Naive thymus-derived CD4-positive, alpha-beta T cell (primary cell): ENCODE measurements around the gene CSK. TPM values are rescaled to one million over a fixed set of nuclear protein-coding genes. Genes with fewer than 3 reads are reported as not detected.

Source experiments
- ATAC-seq: fragments of 150-1000 bp; cut with Tn5 transposase; 2 replicates; pipeline ENCODE4 v1.10.0; 2021; ENCODE audit warnings: mild to moderate bottlenecking, moderate library complexity
- CTCF ChIA-PET: fragments of 350-600 bp; sonication (Branson Sonifier 250); formaldehyde crosslinking; loops from one replicate; lab custom pipeline; 2021; ENCODE audit warnings: antibody characterized with exemption; lab: Charles Lee
- POLR2A ChIA-PET: fragments of 350-600 bp; sonication (Branson Sonifier 250); formaldehyde crosslinking; loops from one replicate; lab custom pipeline; 2021; ENCODE audit warnings: antibody characterized with exemption, inconsistent platforms; lab: Charles Lee
- DNase-seq, 9 donors: peaks; one replicate each; pipeline versions ENCODE4 v3.0.0 to v3.0.0-alpha.2; 2020 to 2022; ENCODE audit warnings: mixed read lengths in 1 of 9
- H3K27ac ChIP-seq: one replicate; pipeline ENCODE4 v1.7.0; 2013; ENCODE audit warnings: mild to moderate bottlenecking, low read depth, low read length, moderate library complexity
- H3K27me3 ChIP-seq, 2 donors: one replicate each; pipeline ENCODE4 v1.7.0; 2013; ENCODE audit warnings: low read length in 2 of 2, mild to moderate bottlenecking in 2 of 2, moderate library complexity in 2 of 2; ENCODE audit not compliant: control insufficient read depth in 2 of 2, insufficient read depth in 2 of 2
- H3K36me3 ChIP-seq, 3 experiments: 1 replicate in 2 of 3; 2 replicates in 1 of 3; pipeline ENCODE4 v1.7.0; 2013; ENCODE audit warnings: low read length in 3 of 3, mild to moderate bottlenecking in 3 of 3, moderate library complexity in 1 of 3; ENCODE audit not compliant: insufficient read depth in 3 of 3, control insufficient read depth in 2 of 3
- H3K4me1 ChIP-seq, 2 donors: one replicate each; pipeline ENCODE4 v1.7.0; 2013; ENCODE audit warnings: low read length in 2 of 2, mild to moderate bottlenecking in 2 of 2, moderate library complexity in 1 of 2; ENCODE audit not compliant: control insufficient read depth in 2 of 2, insufficient read depth in 2 of 2
- H3K4me3 ChIP-seq: 2 replicates; pipeline ENCODE4 v1.7.0; 2013; ENCODE audit warnings: mild to moderate bottlenecking, low read length
- H3K9me3 ChIP-seq, 3 experiments: 1 replicate in 2 of 3; 2 replicates in 1 of 3; pipeline ENCODE4 v1.7.0; 2013; ENCODE audit warnings: low read length in 3 of 3; ENCODE audit not compliant: control insufficient read depth in 2 of 3
- H3K27ac Mint-ChIP-seq, 9 donors: one replicate each; pipeline ENCODE4 v1.8.0; 2020 to 2022; ENCODE audit warnings: mixed read lengths in 9 of 9, mild to moderate bottlenecking in 8 of 9, moderate library complexity in 5 of 9, inconsistent platforms in 2 of 9
- H3K27me3 Mint-ChIP-seq, 5 donors: one replicate each; pipeline ENCODE4 v1.8.0; 2021 to 2022; ENCODE audit warnings: mixed read lengths in 5 of 5, mild to moderate bottlenecking in 1 of 5
- H3K36me3 Mint-ChIP-seq, 5 donors: one replicate each; pipeline ENCODE4 v1.8.0; 2020 to 2022; ENCODE audit warnings: mixed read lengths in 5 of 5, mild to moderate bottlenecking in 3 of 5, inconsistent platforms in 1 of 5
- H3K4me1 Mint-ChIP-seq, 7 donors: one replicate each; pipeline ENCODE4 v1.8.0; 2020 to 2022; ENCODE audit warnings: mixed read lengths in 7 of 7, mild to moderate bottlenecking in 3 of 7, inconsistent platforms in 1 of 7
- H3K4me3 Mint-ChIP-seq, 10 donors: one replicate each; pipeline ENCODE4 v1.8.0; 2020 to 2022; ENCODE audit warnings: mild to moderate bottlenecking in 10 of 10, mixed read lengths in 10 of 10, moderate library complexity in 6 of 10, inconsistent platforms in 2 of 10
- H3K9me3 Mint-ChIP-seq, 11 donors: one replicate each; pipeline ENCODE4 v1.8.0; 2020 to 2022; ENCODE audit warnings: mixed read lengths in 11 of 11, mild to moderate bottlenecking in 4 of 11, inconsistent platforms in 1 of 11, moderate library complexity in 1 of 11
- intact Hi-C, 2 donors: fragments of 100-400 bp; cut with micrococcal nuclease; formaldehyde crosslinking; loops; one replicate each; pipeline ENCODE4 v1.15.1; 2023
- polyA plus RNA-seq, 2 donors: library from polyadenylated mRNA; unstranded; fragments of 300-500 nt; fragmentation: Illumina TruSeq; gene quantifications; one replicate each; pipeline ENCODE4 v1.2.3, GENCODE V29; 2021
- total RNA-seq, 6 experiments: library from RNA in 5 of 6; stranded (reverse) in 5 of 6; gene quantifications; 1 replicate in 5 of 6; 2 replicates in 1 of 6; pipeline ENCODE4 v1.2.3 and lab custom pipeline; 2021 to 2026

Gene CSK
- total and polyA plus RNA-seq, 7 experiments from 2014 or later = 67.7 to 421 (median 214) TPM

DNA sequence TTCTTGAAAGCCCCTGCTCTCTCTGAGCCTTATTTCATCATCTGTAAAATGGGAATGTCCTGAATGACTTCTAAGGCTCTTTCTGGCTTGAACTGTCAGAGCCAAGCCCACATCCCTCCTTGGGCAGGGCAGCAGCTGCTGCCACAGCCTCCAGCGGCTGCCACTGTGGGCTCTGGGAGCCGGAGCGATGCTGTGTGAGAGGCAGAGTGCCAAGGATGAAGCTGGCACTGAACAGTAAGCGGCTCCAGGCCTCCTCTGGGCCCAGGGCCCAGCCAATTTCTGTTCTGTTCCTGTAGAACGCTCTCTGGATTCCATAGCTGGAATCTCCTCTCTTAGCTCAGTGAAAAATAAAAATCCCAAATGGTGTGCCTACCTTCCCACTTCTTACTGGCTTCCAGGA is 49.0 kb downstream of the CSK start:
- Mint-ChIP-seq H3K27ac (no peak overlapping the region), H3K9me3 (no peaks in the 10 kb centered on the region), H3K4me3 (no peak overlapping the region), H3K27me3 (peaks cover 15 to 27% (median 21%) of the 10 kb centered on the region in 5 donors), H3K4me1 (peaks cover 0 to 6% (median 4%) of the 10 kb centered on the region in 7 donors), H3K36me3 (peaks cover 0 to 3% (median 0%) of the 10 kb centered on the region in 5 donors)
- no peaks in the 10 kb centered on the region for H3K4me1 ChIP-seq
- ChIA-PET CTCF (interaction anchor here (0.6 to 0.8 kb wide), 2 partner anchors 21 to 60 kb away, joined by 3 read pairs; no protein-coding TSS in a partner anchor), POLR2A (interaction anchor here (0.6 kb wide), 1 partner anchor 116 kb away, joined by 4 read pairs; no protein-coding TSS in a partner anchor)
- peaks cover 0 to 1% (median 0%) of the 10 kb centered on the region in 3 experiments for H3K36me3 ChIP-seq
- no peak for ATAC-seq
- H3K4me3 ChIP-seq = no peak overlapping the region
- intact Hi-C loops = no loop called here
- peaks cover 0 to 12% of the 10 kb centered on the region in 2 donors for H3K27me3 ChIP-seq
- DNase-seq = no peak
- H3K9me3 ChIP-seq = no peaks in the 10 kb centered on the region
- H3K27ac ChIP-seq = no peak overlapping the region

DNA sequence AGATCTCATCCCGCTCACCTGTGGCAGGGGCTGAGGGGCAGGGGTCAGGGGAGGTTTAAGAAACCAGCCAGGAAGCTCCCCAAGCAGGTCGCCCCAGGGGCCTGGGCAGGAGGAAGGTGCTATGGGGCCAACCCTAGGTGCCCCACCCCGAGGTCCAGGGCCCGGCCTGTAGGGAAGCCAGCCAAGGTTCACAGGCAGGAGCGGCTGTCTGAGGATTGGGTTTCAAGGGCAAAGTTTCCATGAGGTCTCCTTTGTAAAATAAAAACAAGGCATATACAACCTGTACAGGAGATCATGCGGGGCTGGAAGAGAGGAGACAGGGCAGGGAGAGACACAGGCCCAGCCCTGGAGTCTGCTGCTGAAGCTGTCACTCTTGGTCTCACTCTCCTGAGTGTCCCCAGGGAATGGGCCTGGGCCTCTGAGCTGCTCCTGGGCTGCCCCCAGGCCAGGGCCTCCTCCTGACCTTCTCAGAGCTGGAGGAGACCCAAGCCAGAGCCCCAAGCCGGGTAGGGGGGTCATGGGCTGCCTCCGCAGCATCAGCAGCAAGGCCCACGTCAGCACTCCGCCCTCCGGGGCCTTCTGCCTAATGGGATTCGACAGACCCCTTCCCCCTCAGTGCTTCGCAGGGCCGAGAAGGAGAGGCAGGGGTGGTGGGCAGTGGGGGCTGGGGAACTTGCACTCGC is 50.1 kb downstream of the CSK start:
- Histone ChIP-seq H3K4me3 (no peak overlapping the region), H3K27ac (no peak overlapping the region), H3K36me3 (peaks cover 0 to 12% (median 0%) of the 10 kb centered on the region in 3 experiments), H3K27me3 (peaks cover 0 to 8% of the 10 kb centered on the region in 2 donors), H3K4me1 (no peaks in the 10 kb centered on the region), H3K9me3 (no peaks in the 10 kb centered on the region)
- peaks cover 0 to 6% (median 4%) of the 10 kb centered on the region in 7 donors for H3K4me1 Mint-ChIP-seq
- H3K27me3 Mint-ChIP-seq = peaks cover 12 to 22% (median 19%) of the 10 kb centered on the region in 5 donors
- POLR2A ChIA-PET = no interaction called here
- H3K27ac Mint-ChIP-seq = no peak overlapping the region
- DNase-seq = no peak
- ATAC-seq = no peak
- no peak overlapping the region for H3K4me3 Mint-ChIP-seq
- no peaks in the 10 kb centered on the region for H3K9me3 Mint-ChIP-seq
- CTCF ChIA-PET = interaction anchor here (0.8 kb wide), 1 partner anchor 61 kb away, joined by 3 read pairs; no protein-coding TSS in a partner anchor
- peaks cover 0 to 3% (median 0%) of the 10 kb centered on the region in 5 donors for H3K36me3 Mint-ChIP-seq
- intact Hi-C loops = no loop called here

DNA sequence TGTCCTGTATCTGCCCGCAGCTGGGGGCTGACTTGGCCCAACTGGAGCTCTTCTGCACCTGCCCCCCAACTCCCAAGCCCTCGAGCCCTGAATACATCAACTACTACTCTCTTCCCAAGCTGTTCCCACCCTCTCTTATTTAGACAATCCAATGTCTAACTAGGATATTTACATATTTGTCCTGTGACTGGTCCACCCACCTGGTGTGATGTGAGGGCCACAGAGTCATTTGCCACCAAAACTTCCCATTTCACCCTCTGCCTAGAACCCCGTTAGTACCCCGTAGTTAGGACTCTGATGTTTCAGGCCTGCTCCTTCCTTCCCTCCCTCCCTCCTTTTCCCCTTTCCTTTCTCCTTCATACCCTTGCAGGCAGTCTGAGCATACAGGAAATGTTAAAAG is 50.9 kb downstream of the CSK start:
- Histone ChIP-seq H3K27me3 (peaks cover 0 to under 1% of the 10 kb centered on the region in 2 donors), H3K9me3 (no peaks in the 10 kb centered on the region), H3K27ac (no peak overlapping the region), H3K36me3 (peaks cover 0 to 20% (median 0%) of the 10 kb centered on the region in 3 experiments), H3K4me3 (no peak overlapping the region), H3K4me1 (no peaks in the 10 kb centered on the region)
- Mint-ChIP-seq H3K4me3 (no peak overlapping the region), H3K27me3 (peaks cover 4 to 13% (median 11%) of the 10 kb centered on the region in 5 donors), H3K9me3 (no peaks in the 10 kb centered on the region), H3K27ac (peak overlapping the region in 1 of 9 donors; percentile 65), H3K4me1 (peaks cover 0 to 6% (median 4%) of the 10 kb centered on the region in 7 donors), H3K36me3 (peaks cover 0 to 3% (median 0%) of the 10 kb centered on the region in 5 donors)
- ChIA-PET CTCF (interaction anchor here (1.4 kb wide), 1 partner anchor 64 kb away, joined by 5 read pairs; no protein-coding TSS in a partner anchor), POLR2A (no interaction called here)
- DNase-seq (no peak), ATAC-seq (no peak)
- intact Hi-C loops = no loop called here

DNA sequence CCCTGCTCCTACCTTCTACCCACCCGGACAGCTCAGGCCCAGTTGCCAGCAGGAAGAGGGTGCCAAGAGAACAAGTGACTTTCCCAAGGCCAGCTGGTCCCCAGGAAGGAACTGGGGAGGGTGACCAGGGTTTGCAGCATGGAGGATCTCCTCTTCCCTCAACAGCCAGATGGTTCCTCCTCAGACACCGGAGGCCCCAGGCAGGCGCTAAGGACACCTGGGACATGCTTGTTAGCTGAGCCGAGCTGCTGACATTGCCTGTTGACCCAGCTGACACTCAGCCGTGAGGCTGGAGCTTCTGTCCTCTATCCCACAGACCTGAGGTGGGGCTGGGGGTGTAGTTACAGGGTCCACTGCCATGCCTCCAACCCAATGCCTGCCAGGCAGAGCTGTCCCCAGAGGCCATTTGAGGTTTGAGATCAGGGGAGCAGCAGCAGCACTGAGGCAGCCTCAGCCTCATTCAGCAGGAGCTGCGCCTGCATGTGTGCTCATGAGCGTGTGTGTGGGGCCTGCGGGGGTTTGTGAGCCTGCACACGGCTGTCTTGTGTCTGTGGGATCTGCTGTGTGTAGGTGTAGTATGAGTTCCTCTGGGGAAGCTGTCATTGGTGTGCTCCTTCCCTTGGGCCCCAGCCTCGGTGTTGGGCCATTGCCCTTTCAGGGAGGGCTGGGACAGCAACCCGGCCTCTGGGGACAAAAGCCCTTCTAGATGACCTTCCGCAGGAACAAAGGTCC is 51.7 kb downstream of the CSK start:
- H3K36me3 ChIP-seq = peaks cover 0 to 27% (median 0%) of the 10 kb centered on the region in 3 experiments
- Mint-ChIP-seq H3K4me1 (peaks cover 0 to 6% (median 4%) of the 10 kb centered on the region in 7 donors), H3K27me3 (peaks cover 0 to 6% (median 5%) of the 10 kb centered on the region in 5 donors), H3K27ac (peak overlapping the region in 1 of 9 donors; percentile 49), H3K4me3 (no peak overlapping the region), H3K36me3 (peaks cover 0 to 3% (median 0%) of the 10 kb centered on the region in 5 donors), H3K9me3 (no peaks in the 10 kb centered on the region)
- intact Hi-C loops = no loop called here
- DNase-seq (no peak), ATAC-seq (no peak)
- no peaks in the 10 kb centered on the region for H3K27me3 ChIP-seq
- CTCF ChIA-PET = interaction anchor here (1.0 to 1.4 kb wide), 2 partner anchors 63 to 65 kb away, joined by 5 to 6 read pairs; no protein-coding TSS in a partner anchor
- POLR2A ChIA-PET = interaction anchor here (0.7 kb wide), 1 partner anchor 9 kb away, joined by 3 read pairs; no protein-coding TSS in a partner anchor
- H3K9me3 ChIP-seq = no peaks in the 10 kb centered on the region
- no peak overlapping the region for H3K4me3 ChIP-seq
- no peaks in the 10 kb centered on the region for H3K4me1 ChIP-seq
- H3K27ac ChIP-seq = no peak overlapping the region

DNA sequence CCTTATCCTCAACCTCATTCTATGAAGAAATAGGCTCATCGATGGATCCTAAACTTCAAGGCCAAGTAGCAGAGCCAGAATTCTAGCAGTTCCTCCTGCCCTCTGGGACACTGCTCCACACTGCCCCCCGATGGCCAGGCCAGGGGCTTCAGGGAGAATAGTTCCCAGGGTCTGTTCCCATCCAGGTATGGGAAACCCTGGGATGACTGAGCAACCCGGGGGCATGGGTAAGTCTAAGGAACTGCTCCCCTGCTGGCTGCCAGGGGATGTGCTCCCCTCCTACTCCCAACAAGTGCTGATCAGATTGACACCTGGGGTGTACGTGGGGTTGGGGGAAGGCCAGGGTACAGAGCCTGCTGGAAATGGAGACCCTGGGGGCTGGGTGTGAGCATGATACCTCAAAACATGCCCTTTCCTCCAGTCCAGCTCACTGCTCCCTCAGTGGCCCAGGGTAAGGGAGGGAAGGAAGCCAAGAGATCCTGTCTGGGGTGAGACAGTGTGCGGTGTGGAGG is 53.5 kb downstream of the CSK start:
- intact Hi-C loops = loop anchor here in 1 of 2 donors (1.0 kb wide), 1 partner anchor 64 kb away; no protein-coding TSS in a partner anchor
- Mint-ChIP-seq H3K36me3 (peaks cover 0 to 3% (median 0%) of the 10 kb centered on the region in 5 donors), H3K27ac (peak overlapping the region in 3 of 9 donors; percentile 5 to 48 (median 28)), H3K4me1 (peaks cover 0 to 8% (median 4%) of the 10 kb centered on the region in 7 donors), H3K27me3 (no peaks in the 10 kb centered on the region), H3K4me3 (no peak overlapping the region), H3K9me3 (no peaks in the 10 kb centered on the region)
- ATAC-seq (peak; percentile 72), DNase-seq (peak in 5 of 9 donors; percentile 14 to 64 (median 21))
- Histone ChIP-seq H3K4me1 (no peaks in the 10 kb centered on the region), H3K27ac (no peak overlapping the region), H3K27me3 (no peaks in the 10 kb centered on the region), H3K4me3 (no peak overlapping the region), H3K9me3 (no peaks in the 10 kb centered on the region), H3K36me3 (peaks cover 0 to 44% (median 4%) of the 10 kb centered on the region in 3 experiments)
- POLR2A ChIA-PET = no interaction called here
- CTCF ChIA-PET = interaction anchor here (0.8 to 2.3 kb wide), 3 partner anchors 66 to 114 kb away, joined by 3 to 14 read pairs (median 9); no protein-coding TSS in a partner anchor

DNA sequence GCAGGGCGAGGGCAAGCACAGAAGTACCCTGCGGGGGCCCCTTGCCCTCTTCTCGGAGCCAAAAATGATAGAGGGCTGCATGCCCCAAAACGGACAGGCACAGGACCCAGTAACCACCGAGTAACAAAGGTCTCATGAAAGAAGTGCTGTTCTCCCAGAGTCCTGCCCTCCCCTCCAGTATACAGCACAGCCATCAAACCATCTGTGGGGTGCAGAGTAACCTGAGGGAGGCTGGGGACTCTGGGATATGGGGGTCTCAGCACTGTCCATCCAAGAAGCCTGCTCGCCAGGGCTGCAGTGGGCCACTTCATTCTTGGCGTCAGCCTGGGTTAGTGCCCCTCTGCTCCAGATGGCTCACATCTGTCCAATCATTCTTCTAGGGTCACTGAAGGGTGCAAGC is 55.0 kb downstream of the CSK start:
- Mint-ChIP-seq H3K27me3 (no peaks in the 10 kb centered on the region), H3K9me3 (no peaks in the 10 kb centered on the region), H3K4me3 (no peak overlapping the region), H3K27ac (no peak overlapping the region), H3K36me3 (peaks cover 0 to 13% (median 0%) of the 10 kb centered on the region in 5 donors), H3K4me1 (peaks cover 10 to 20% (median 16%) of the 10 kb centered on the region in 7 donors)
- intact Hi-C loops = no loop called here
- ATAC-seq (no peak), DNase-seq (no peak)
- Histone ChIP-seq H3K4me1 (peaks cover 4 to 13% of the 10 kb centered on the region in 2 donors), H3K27me3 (no peaks in the 10 kb centered on the region), H3K27ac (no peak overlapping the region), H3K9me3 (no peaks in the 10 kb centered on the region), H3K36me3 (peaks cover 0 to 52% (median 4%) of the 10 kb centered on the region in 3 experiments), H3K4me3 (no peak overlapping the region)
- POLR2A ChIA-PET = no interaction called here
- CTCF ChIA-PET = interaction anchor here (0.8 to 2.3 kb wide), 4 partner anchors 44 to 66 kb away, joined by 3 to 14 read pairs (median 4); no protein-coding TSS in a partner anchor
